Measurements from ENCODE around the gene MYZAP.

The MYZAP gene

DNA sequence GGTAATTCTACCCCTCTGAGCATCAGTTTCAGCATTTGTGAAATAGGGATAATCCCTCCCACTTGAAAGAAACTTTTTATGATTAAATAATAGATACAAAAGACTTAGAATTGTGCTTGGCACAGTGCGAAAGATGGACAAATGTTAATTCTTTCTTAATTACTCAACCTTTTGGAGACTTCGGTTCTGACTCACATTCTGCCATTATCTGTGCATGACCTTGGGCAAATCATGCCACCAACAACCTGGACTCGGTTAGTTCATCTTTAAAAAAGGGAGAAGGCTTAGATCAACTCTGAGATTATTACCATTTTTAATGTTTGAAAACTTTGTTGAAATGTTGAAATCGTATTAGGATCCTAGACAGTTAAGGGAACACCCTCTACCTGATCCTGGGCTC, 74.2 kb downstream of the MYZAP start:
- DNase-seq: no peak

DNA sequence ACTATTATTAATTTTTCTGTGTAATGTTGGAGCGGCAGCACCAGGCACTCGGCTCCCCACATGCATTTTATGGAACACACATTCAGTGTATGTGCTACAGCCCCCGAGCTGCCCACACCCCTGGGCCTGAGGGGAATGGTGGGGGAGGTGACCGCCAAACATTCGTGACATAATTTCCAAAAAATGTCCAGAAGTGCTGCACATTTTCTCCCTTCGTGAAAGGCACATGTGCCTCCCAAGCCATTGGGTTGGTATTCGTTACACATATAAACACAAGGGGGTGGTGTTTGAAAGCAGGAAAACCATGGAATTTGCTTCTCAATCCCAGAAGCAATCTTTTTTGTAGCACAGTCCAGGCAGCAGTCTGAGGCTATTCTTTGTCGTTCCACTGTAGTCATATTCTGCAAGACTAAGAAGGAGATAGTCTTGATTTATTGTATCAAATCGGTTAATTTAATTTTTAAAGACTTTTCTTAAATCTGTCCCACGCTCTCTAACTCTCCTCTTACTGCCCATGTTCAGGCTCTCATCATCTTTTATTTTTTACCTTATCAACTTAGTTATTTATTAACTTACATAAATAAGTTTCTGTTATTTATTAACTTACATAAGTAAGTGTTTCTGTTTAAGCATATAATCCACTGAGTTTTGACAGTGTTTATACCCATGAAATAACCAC, 75.6 kb downstream of the MYZAP start:
- DNase-seq: no peak

DNA sequence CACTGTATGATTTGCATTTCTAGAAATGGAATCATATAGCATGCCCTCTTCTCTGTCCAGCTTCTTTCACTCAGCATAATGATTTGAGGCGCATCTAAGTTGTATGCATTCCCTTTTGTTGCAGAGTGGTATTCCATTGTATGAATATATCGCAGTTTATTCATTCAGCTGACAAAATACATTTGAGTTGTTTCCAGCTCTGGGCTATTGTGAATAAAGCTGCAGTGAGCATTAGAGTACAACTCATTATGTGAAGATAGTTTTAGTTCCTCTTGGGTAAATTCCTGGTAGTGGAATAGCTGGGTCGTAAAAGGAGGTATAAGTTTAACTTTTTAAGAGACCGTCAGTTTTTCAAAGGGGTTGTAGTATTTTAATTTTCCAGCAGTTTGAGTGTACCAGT, 76.3 kb downstream of the MYZAP start:
- DNase-seq: no peak

DNA sequence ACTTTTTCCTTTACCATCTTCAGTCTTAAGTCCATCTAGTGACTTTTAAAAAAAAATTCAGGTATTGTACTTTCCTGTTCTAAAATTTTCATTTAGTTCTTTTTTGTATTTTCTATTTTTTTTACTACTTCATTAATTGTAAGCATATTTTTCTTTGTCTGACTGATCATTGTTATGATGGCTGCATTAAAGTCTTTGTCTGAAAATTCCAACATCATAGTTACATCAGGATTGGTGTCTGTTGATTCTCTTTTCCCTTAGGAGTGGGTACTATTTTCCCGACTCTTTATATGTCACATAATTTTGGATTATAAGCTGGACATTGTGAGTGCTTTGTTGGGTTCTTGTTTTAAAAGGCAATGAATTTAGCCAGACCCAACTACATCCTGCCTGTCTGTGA, 79.9 kb downstream of the MYZAP start:
- no peak for DNase-seq

DNA sequence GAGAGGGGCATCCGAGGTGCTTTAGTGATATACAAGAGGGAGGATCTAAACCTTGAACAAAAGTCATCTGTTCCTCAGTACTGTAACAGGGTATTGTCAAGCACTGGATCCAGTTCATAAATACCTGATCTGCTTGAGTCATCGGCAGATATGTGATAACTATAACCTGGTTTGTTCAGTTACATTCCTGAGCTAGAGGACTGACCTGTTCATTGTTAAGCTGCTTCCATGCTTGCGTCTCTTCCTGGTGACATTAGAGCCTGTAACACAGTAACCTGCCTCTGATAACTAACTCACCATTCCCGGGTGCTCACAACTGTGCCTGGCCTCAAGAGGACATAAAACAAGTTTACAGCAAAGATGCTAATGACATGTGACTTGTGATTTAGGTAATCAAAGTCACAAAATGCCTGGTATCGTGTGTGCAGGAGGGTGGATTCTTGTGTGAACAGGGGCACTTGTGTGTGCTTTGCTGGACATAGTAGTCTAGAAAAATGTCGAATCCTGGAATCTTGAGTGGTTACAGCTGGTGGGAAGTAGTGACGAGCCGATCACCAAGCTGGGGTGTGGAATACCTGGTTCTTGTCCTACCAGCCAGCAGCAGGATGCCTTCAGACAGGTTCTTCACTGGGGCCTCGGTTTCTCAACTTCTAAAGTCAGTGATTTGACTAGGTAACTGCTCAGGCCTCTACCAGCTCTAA, 83.9 kb downstream of the MYZAP start:
- DNase-seq: no peak

DNA sequence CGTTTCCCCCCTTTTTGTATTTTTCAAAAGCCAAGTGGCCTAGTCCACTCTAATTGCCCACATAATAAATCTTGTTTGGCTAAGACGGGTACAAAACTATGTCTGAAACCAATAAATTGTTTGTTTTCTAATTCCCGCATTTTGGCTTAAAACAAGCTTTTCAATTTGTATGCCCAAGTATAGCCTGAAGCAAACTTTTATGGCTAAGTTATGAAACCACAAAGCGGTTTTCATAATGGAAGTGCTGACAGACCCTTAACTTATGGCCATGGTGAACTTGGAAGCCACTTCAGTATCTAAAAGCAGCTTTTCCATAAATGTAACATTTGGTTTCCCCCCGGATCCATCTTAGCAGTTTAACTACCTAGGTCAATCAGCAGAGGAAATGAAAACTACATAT, 84.9 kb downstream of the MYZAP start:
- DNase-seq: no peak

DNA sequence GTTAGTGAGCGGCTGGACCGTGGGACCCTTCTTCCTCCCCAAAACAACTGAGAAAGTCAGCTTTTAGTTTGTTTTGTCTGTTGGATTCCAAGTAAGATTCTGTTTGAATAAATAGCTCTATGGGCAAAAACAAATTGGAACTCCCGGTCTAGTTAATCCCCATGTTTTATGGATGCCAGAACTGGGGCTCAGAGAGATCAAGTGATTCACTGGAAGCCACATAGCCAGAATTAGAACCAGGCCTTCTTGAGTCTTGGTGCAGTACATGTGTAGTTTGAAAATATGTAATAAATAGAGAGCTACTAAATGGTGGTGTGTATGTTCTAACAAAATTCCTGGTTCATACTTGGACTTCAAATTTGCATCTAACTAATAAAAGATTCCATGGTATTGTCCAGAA, 85.5 kb downstream of the MYZAP start:
- no peak for DNase-seq

DNA sequence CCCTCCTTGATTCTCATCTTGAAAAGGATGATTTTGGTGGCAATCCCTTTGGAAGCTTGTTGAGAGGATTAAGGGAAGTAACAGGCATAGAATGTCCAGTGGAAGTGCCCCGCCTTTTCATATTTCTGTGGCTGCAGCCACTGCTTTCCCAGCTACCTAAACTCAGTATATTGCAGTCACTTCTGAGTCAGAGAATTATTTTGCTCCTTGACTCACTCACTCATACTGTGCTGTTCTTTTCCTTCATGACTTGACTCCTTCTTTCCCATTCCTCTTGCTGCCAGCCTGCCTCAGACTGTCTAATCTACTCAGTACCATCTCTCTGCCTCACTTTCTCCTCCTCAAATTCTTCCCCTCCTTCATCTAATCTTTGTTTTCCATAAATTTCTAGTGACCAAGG, 88.3 kb downstream of the MYZAP start:
- no peak for DNase-seq

DNA sequence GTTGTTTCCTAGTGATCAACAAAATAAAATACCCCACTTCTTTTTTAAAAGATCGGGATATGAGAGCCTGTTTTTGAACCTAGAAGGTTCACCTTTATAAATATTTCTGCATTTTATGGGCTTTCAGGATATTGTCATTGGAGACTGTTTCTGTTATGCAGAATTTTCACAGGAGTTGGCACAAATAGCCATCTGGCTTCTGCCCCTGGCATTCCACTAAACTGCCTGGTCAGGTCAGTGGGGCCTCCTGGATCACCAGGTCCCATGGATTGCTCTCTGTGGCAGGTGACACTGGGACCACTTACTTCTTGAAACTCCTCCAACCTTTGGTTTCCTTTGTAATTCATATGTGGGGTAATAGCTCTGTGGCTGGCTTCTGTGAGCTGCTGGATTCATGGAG, 89.3 kb downstream of the MYZAP start:
- DNase-seq: no peak

DNA sequence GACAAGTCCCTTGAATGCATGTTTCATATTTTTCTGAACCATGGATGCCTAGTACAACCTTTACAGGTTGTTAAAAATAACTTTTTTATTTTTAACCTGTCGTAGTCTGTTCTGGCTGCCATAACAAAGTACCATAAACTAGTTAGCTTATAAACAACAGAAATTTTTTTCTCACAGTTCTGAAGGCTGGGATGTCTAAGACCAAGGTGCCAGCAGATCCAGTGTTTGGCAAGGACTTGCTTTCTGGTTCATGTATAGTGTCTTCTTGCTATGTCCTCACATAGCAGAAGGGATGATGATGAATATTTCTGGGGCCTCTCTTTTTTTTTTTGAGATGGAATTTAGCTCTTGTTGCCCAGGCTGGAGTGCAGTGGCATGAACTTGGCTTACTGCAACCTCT, 91.8 kb downstream of the MYZAP start:
- no peak for DNase-seq

DNA sequence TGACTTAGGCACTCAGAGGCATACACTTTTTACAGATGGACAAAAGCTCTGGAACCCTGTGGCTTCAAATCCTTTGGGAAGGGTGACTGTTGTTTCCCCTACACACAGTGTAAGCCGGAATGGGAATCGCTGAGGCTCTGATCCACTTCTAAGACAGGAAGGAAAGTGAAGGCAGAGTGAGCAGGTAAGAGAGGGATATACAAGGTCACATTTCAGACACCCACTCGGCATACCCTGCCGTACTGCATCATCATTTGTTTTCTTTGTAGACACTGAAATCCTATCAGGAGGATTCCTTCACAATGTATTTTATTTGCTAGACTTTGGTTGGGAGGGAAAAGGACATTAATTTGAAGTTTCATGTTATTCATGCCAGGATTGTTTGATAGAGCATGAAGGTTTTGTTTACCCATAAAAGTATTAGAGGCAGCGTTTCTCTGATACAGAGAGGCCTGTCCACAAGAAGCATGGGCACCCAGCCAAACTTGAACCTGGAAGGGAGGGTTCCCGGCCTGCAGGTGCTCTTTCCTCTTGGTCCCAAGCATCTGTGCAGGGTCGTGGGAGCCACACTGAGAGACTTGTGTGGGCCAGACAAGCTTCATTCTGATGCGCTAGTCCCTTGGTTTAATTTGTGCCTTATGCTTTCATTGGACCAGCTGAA, 92.9 kb downstream of the MYZAP start:
- DNase-seq: no peak

DNA sequence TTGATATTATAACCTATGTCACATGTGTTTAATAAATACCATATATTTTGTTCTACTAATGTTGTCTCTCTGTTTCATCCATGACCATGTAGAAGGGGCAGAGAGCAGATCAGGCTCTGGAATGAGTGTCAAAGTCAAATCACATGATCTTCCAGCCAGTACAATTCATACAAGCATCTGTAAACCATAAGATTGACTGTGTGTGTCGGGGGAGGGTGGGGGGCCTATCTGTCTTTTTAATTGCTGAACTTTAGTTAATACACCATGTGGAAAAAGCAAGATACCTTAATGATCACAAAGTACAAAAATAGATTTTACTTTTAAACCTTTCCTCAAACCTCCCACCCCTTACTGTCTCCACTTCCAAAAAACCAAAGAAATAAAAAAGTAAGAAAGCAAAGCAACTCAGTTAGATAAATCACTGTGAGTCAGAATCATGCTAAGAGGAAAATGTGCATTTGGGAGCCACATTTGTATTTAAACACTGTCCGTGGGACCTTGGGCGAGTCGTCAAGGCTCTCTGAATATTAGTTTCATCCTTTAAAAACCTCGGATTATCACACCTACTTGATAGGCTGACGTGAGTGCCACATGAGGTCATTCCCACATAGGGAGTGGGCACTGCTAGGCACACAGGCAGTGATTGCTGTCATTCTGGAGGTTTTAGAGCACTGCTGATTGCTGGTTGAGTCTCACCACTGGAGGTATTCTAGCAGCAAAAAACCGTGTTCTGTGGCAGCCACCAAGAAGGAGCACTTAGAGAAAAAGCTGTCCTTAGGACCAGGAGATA, 93.8 kb downstream of the MYZAP start:
- no peak for DNase-seq

DNA sequence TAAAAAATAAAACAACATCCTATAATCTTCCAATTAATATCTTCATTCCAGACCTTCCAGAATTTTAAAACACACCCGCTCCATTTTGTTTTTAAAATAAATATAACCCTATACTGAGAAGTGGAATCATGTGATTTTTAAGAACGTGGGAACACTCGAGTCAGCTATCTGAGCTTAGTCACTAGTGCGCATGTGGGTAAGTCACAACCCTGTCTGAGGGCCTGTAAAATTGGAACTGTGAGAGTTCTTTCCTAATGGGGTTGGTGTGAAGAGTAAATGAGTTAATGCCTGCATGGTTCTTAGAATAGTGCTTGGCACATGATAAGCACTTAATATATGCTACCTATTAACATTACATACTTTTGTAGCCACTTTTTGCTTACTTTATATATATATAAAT, 95.0 kb downstream of the MYZAP start:
- DNase-seq: no peak

DNA sequence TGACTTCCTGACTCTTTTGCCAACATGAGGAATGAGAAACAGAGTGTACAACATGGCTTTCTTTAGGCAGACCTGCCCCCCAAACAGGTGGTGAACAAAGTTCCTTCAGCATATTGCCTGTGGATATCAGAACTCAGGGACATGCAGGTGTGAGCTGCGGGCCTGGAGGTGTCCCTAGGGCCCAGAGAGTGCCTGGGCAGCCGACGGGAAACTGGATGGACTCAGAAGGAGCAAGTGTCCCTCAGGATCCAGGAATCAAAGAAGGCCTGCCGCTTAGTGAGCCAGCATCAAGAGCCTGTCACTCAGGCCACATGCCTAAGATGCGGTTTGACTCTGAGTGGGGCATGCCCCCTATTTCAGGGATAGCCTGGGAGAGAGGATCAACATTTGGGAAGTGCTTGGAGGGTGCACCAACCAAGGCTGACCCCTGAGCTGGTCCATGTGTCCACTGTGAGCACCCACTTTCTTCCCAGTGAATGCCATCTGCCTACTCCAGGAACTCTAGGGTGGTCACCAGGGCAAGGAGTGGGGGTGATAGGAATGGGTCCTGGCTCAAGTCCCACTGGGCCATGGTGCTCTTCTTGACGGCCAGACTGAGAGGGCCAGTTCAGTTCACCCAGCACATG, 98.8 kb downstream of the MYZAP start:
- DNase-seq: no peak

DNA sequence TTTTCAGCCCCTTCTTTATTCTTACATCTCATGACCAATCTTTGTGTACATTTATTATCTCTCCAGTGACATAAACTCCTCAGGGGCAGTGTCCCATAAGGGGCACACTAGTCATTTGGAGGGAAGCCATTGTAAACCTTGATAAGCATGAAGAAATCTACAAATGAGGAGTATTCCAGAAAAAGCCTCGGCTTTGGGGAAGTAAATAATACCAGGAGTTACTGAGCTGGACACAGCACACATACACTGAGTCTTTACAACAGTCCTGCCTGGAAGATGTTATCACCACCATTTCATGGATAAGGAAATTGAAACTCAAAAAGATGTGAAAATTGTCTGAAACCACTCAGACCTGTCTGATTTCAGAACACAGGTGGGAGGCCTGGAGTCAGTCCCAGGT, 99.4 kb downstream of the MYZAP start:
- DNase-seq: no peak

DNA sequence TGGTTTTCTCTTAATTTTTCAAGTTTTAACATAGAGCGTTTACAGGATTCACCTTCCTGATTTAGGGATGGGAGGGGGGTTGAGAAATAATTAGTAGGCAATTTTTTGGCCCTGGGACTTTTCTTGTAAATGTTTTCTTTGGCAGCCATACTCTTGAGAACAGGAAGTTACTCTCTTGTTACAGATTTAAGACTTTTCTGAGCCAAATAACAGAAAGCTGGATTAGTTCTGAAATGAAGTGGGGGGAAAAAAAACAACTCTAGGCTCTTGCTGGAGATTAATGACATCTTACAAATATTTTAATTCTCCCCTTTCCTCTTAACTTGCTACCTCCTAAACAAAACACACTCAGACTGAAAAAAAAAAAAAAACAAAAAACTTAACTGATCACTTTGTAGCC, 101.0 kb downstream of the MYZAP start:
- DNase-seq: no peak

DNA sequence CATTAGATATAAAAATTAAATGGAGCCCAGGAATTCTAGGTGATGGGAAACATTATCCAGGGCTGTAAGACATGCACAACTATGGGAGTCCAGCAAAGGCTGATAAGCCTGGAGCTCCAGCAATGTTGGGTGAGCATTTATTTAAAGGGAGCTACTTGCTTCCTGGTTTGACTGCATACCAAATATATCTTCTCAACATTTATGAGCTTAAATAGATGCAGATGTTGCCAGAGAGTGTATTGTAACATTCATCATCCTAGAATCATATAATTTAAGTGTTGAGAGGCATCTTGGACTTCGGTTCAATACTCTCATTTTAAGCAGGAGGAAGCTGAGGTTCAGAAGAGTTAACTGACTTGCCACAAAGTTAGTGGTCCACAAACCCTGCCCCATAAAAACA, 102.6 kb downstream of the MYZAP start:
- DNase-seq: no peak

DNA sequence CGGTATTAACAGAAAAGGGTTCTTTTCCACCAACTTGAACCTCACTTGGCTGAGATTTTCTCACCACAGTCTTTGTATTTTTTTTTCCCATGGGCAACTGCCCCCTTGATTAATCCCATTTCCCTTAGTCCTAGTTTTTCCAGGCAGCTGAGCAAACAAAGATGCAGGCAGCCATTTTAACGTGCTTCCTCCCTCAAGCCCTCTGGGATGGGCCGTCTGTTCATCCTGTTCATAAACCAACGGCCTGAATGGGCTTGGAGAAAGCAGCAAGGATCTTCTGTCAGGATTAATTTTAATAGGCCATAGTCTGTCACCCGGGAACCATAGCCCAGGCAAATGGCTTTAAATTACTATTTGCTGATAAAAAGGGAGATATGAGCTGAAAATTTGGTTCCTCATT, 104.4 kb downstream of the MYZAP start:
- no peak for DNase-seq

DNA sequence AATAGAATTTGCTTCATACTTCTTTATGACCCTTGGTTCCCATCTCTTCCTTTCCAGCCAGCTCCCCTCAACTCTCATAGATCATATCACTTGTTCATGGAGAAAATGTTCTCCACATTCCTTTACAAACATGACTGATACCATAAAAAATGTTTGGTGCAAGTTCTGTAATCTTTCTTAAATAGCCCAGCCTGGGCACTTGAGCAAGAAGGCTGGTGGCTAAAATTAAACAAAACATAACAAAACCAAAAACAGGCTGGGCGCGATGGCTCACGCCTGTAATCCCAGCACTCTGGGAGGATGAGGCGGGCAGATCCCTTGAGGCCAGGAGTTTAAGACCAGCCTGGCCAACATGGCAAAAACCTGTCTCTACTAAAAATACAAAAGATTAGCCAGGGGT, 105.9 kb downstream of the MYZAP start:
- no peak for DNase-seq

DNA sequence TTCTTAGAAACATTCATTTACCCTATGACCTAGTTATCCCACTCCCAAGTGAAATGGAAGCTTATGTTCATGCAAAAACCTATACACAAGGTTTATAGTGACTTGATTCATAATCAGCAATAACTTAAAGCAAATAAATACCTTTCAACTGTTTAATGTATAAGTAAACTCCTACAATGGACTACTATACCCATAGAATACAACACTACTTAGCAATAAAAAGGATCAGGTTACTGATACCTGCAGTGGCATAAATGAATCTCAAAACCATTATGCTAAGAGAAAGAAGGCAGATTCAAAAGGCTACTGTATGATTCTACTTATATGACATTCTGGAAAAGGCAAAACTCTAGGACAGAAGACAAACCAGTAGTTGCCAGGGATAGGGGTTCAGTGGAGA, 106.5 kb downstream of the MYZAP start:
- DNase-seq: no peak

DNA sequence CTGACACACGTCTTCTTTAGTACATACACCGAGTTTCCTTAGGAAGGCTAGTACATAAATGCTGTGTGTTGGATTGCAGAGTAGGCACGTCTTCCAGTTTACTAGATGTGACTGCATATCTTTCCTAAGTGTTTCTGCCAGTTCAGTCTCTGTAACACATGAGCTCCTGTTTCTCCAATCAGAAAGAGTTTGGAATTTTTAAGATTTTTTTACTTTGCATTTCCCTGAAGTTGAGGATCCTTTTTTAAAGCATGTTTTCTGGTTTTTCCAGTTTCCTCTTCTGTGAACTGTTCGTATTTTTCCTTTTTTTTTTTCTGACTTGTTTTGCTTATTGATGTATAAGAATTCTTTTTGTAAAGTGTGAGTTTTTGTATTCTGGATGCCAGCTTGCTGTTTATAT, 107.3 kb downstream of the MYZAP start:
- DNase-seq: no peak

DNA sequence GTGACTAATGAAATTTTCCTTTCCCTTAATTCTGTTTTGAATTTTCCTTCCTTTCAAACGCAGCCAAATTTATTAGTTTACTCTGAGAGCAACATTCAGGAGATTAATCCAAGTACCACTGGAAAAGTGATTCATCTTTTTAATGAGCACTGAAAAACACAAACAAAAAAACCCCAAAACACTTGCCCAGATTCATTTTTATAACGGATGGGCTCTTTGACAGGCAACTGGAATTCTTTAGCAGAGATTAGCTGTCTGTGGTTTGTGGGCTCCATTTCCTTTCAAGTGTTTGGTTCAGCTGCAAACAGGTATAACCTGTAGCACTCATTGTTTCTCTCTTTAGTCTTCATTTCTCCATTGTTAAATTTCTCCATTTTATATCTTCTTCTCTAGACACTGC, 111.7 kb downstream of the MYZAP start:
- no peak for DNase-seq

DNA sequence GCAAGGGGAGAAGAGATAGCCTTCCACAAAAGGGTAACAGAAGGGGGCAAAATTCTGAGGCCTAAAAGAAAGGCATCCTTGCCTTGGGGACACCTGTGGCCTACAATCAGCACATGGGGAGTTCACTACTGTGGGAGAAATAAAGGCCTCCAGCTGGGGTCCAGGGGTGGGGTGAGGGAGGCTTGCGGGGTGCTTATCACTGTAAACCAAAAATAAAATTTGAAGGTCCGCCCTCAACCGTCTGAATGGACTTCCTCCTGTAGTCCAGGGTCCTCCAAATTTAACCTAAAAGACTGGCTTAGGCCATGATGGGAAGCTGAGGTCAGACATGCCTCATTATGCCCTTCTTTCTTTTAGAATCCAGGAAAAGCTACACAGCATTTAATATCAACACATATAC, 112.7 kb downstream of the MYZAP start:
- DNase-seq: no peak
